GM23338 (cell line): ENCODE measurements around the gene TGFB3.

Experiments
- EZH2 ChIP-seq: fragments of 200-600 bp; sonication (generic); IDR thresholded peaks from one replicate; pipeline ENCODE4 v1.8.0; 2017; ENCODE audit warnings: antibody characterized with exemption, mild to moderate bottlenecking, low read depth; ENCODE audit not compliant: unreplicated experiment
- NANOG ChIP-seq: IDR thresholded peaks from 2 replicates; pipeline ENCODE4 v1.6.1; 2016; ENCODE audit warnings: antibody characterized with exemption, borderline replicate concordance
- POLR2AphosphoS5 ChIP-seq: IDR thresholded peaks from 2 replicates; pipeline ENCODE4 v1.6.1; 2016; ENCODE audit warnings: antibody characterized with exemption, low read depth
- TF ChIP-seq, protein P1 (sequence below), 2 experiments: fragments of 200-600 bp in 1 of 2; sonication (generic) in 1 of 2; conservative IDR thresholded peaks; 2 replicates each; pipeline versions ENCODE4 v1.5.1 to v1.6.1; 2016 to 2017; ENCODE audit warnings: antibody characterized with exemption in 2 of 2, low read depth in 2 of 2, mild to moderate bottlenecking in 2 of 2, moderate library complexity in 1 of 2
- TF ChIP-seq, protein P2 (sequence below): IDR thresholded peaks from one replicate; pipeline ENCODE4 v1.6.1; 2018; ENCODE audit warnings: antibody characterized with exemption; ENCODE audit not compliant: unreplicated experiment

- TF ChIP-seq, protein P1, sequence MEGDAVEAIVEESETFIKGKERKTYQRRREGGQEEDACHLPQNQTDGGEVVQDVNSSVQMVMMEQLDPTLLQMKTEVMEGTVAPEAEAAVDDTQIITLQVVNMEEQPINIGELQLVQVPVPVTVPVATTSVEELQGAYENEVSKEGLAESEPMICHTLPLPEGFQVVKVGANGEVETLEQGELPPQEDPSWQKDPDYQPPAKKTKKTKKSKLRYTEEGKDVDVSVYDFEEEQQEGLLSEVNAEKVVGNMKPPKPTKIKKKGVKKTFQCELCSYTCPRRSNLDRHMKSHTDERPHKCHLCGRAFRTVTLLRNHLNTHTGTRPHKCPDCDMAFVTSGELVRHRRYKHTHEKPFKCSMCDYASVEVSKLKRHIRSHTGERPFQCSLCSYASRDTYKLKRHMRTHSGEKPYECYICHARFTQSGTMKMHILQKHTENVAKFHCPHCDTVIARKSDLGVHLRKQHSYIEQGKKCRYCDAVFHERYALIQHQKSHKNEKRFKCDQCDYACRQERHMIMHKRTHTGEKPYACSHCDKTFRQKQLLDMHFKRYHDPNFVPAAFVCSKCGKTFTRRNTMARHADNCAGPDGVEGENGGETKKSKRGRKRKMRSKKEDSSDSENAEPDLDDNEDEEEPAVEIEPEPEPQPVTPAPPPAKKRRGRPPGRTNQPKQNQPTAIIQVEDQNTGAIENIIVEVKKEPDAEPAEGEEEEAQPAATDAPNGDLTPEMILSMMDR (conservative IDR thresholded peaks at IDR 0.05; ENCODE audit: low read depth in 2 of 2), result no peak
- TF ChIP-seq EZH2 (no peak), NANOG (no peak), POLR2AphosphoS5 (no peak)
- TF ChIP-seq, protein P2, sequence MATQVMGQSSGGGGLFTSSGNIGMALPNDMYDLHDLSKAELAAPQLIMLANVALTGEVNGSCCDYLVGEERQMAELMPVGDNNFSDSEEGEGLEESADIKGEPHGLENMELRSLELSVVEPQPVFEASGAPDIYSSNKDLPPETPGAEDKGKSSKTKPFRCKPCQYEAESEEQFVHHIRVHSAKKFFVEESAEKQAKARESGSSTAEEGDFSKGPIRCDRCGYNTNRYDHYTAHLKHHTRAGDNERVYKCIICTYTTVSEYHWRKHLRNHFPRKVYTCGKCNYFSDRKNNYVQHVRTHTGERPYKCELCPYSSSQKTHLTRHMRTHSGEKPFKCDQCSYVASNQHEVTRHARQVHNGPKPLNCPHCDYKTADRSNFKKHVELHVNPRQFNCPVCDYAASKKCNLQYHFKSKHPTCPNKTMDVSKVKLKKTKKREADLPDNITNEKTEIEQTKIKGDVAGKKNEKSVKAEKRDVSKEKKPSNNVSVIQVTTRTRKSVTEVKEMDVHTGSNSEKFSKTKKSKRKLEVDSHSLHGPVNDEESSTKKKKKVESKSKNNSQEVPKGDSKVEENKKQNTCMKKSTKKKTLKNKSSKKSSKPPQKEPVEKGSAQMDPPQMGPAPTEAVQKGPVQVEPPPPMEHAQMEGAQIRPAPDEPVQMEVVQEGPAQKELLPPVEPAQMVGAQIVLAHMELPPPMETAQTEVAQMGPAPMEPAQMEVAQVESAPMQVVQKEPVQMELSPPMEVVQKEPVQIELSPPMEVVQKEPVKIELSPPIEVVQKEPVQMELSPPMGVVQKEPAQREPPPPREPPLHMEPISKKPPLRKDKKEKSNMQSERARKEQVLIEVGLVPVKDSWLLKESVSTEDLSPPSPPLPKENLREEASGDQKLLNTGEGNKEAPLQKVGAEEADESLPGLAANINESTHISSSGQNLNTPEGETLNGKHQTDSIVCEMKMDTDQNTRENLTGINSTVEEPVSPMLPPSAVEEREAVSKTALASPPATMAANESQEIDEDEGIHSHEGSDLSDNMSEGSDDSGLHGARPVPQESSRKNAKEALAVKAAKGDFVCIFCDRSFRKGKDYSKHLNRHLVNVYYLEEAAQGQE, result no peak
These were observed 48.0 kb downstream of the TGFB3 start for GRCh38 chr14:75933712-75934296.
